HFF-Myc (cell line): ENCODE results near the gene ZC3H4.

Experiments used
- DNase-seq: peaks from one replicate; pipeline ENCODE4 v3.0.0-alpha.2; 2011; ENCODE audit warnings: low read depth; ENCODE audit errors: extremely low read depth
- H3K4me3 ChIP-seq: replicated peaks from 2 replicates; pipeline ENCODE4 v1.5.1; 2011; ENCODE audit warnings: low read depth, mild to moderate bottlenecking, control low read depth, low read length
- TF ChIP-seq, protein P1 (sequence below): IDR thresholded peaks from 2 replicates; pipeline ENCODE4 v1.5.1; 2012; ENCODE audit warnings: mild to moderate bottlenecking, low read depth, low read length, control low read depth; ENCODE audit errors: missing control alignments

Gene ZC3H4

DNA sequence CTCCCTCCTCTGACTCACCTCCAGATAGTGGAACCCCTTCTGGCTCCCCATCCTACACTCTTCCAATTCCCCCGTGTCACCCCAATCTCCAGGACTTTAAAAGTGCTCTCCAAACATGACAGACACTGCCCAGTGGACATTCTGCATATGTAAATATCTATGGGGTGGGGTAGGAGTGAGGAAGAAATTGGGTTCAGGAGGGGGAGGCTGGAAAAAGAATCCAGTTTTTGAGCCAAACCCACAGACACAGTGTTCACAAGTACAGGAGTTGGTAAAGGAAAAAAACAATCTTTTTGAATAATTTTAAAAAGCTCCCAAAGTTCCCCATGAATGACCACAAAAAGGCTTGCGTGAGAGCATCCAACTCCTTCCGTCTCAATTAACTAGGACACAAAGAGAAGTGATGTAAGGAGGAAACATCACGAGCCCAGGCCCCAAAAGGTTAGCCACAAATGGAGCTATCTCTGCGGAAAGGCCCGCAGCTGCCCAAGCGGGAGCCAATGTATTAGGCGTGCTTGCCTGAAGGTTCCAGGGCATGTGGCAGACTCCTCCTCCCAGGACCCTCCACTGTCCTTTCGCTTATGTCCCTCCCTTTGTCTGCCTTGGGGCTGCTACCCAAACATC lies 18.0 kb downstream of the ZC3H4 start:
- TF ChIP-seq, protein P1, sequence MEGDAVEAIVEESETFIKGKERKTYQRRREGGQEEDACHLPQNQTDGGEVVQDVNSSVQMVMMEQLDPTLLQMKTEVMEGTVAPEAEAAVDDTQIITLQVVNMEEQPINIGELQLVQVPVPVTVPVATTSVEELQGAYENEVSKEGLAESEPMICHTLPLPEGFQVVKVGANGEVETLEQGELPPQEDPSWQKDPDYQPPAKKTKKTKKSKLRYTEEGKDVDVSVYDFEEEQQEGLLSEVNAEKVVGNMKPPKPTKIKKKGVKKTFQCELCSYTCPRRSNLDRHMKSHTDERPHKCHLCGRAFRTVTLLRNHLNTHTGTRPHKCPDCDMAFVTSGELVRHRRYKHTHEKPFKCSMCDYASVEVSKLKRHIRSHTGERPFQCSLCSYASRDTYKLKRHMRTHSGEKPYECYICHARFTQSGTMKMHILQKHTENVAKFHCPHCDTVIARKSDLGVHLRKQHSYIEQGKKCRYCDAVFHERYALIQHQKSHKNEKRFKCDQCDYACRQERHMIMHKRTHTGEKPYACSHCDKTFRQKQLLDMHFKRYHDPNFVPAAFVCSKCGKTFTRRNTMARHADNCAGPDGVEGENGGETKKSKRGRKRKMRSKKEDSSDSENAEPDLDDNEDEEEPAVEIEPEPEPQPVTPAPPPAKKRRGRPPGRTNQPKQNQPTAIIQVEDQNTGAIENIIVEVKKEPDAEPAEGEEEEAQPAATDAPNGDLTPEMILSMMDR, result no peak
- DNase-seq, result no peak
- H3K4me3 ChIP-seq, result no peak overlapping the region

DNA sequence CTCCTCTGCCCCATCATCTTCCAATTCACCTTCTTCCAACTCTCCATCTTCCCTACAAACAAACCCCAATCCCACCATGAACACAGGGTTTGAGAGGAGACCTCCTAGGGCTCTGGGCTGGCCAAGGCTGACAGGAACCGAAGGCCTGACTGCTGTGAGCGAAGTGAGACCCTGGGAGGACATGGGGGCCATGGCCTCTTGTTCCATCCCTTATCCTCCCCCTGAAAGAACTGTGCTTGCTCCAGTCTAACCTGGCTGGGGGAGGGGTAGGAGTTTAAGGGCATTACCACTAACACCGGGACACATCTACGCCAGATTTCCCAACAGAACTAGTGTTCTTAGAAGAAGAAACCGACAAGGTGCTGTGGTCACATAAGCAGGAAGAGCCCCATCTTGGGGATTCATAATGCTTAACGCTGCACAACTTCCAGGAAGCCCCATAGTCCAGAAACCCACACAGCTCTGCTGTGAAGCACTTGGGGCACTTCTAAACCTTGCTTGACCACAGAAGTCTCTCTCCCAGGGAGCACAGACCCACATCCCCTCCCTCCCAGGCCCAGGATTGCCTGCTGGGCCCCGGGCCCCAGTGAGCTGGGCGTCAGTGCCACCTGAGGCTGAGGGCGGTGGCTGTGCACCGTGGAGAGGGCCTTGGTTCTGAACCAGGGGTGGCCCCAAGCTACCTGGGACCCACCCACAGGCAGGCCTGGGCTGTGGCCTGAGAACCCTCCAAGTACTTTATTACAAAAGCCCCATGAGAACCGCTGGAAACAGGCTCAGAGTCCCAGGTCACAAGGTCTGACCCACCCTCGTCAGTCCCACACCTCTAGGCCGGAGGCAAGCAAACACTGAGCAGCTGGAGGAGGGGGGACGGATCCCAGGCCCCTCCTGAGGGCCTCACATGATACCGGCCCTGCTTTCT lies 18.8 kb downstream of the ZC3H4 start:
- no peak overlapping the region for H3K4me3 ChIP-seq
- TF ChIP-seq, protein P1, result no peak
- DNase-seq, result no peak

DNA sequence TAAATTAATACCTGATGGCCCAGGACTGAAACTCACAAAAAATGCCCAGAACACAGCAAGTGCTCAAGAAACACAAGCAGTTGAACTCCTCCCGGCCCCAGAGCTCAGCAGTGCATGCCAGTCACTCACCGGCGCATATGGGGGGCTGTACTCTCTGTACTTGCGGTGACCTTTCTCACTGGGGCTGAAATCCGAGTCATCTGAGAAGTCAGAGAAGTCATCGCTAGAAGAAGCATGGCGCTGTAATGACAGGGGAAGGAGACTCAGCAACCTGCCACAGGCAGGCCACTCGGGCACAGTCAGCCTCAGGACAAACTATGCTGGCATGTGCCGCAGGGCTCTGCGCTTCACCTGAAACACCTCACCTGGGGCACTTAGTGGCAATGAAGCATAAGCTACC lies 19.7 kb downstream of the ZC3H4 start:
- H3K4me3 ChIP-seq, result no peak overlapping the region
- no peak for DNase-seq
- TF ChIP-seq, protein P1, result no peak

DNA sequence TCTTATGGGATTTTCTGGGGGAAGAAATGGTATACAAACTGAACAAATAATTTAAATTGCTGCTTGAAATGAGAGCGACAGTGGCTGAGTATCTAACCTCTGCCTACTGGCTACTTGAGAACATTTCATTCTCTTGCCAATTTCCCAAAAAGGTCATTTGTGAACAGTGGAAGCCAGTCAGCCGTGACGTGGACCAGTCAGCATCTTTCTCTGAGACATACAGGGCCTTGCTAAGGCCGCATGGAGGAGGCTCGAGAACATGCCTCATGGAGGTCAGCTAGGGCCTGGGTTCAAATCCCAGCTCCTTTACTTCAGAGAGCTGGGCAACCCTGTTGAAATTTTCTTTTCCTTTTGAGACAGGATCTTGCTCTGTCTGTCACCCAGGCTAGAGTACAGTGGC lies 20.3 kb downstream of the ZC3H4 start:
- TF ChIP-seq, protein P1, result no peak
- H3K4me3 ChIP-seq, result no peak overlapping the region
- DNase-seq, result no peak

DNA sequence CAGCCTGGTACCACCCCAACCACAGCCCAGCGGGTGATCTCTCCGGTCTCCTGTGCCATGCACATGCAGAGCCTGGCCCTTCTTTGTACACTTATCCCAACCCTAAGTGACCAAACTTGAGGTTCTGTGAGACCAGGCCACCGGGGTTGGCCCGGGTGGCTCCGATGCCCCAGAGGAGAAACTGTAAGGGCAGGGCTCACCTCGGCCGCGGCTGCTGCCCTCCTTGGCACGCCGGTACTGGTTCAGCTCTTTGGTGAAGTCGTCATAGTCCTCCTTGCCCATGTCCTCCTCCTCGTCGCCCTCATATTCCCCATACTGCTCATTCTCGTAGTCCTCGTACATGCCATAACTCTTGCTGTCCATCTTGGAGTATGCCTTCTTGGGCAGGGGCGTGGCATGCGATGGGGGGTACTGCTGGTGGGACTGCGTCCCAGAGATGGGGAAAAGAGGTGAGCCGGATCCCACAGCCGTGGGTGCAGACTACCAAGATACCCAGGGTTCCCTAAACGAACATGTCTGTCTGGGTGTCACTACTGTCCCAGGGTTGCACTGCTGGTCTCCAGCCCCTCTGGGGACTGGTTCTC lies 23.7 kb downstream of the ZC3H4 start:
- H3K4me3 ChIP-seq, result no peak overlapping the region
- TF ChIP-seq, protein P1, result no peak
- no peak for DNase-seq

DNA sequence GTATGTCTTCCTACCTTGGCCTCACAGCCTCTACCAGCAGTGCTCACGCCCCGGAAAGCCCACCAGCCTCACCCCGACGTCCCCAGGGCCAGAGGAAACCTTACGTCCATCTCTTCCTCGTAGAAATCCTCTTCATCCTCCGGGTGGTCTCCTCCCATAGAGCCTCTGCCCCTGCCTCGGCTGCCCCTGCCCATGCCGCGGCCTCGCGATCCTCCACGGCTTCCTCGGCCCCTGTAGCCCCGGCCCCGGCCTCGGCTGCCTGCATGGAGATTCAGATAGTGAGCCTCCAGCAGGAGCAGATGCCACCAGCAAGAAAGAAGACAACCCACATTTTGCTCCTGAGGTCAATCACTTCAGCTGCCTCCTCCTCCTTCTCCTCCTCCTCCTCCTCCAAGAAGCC lies 27.3 kb downstream of the ZC3H4 start:
- no peak overlapping the region for H3K4me3 ChIP-seq
- TF ChIP-seq, protein P1, result no peak
- no peak for DNase-seq
